ENCODE measurements around the gene CCR8.

GRCh38 chr3:39280571-39280970 is 48.9 kb upstream of the CCR8 start:
- TF ChIP-seq CTCF (IDR thresholded peaks at IDR 0.05) (no peak), POLR2A (IDR thresholded peaks at IDR 0.05) (no peak)

All from esophagus squamous epithelium (tissue), 4 donors.